Heart left ventricle (tissue), 16 donors: ENCODE measurements around the gene NDST1. TPM values are rescaled to one million over a fixed set of nuclear protein-coding genes. Genes with fewer than 3 reads are reported as not detected.

Source experiments
- ATAC-seq, 4 donors: fragments of 200-7000 bp; cut with Tn5 transposase; one replicate each; pipeline ENCODE4 v1.9.1; 2020 to 2022; ENCODE audit warnings: moderate library complexity in 4 of 4, mild to moderate bottlenecking in 3 of 4, moderate number of reproducible peaks in 1 of 4
- DNase-seq, 5 donors: peaks; one replicate each; pipeline ENCODE4 v3.0.0-alpha.2; 2020
- H3K27ac ChIP-seq, 12 donors: fragments of 200-600 bp; sonication (generic) in 4 of 12; one replicate each; pipeline versions ENCODE4 v1.5.0 to v1.8.0; 2016 to 2022; ENCODE audit warnings: mild to moderate bottlenecking in 2 of 12
- H3K27me3 ChIP-seq, 9 donors: fragments of 200-600 bp; sonication (generic) in 2 of 9; one replicate each; pipeline versions ENCODE4 v1.5.1 to v1.8.0; 2016 to 2022; ENCODE audit warnings: mild to moderate bottlenecking in 3 of 9
- H3K36me3 ChIP-seq, 9 donors: fragments of 200-600 bp; sonication (generic) in 2 of 9; one replicate each; pipeline versions ENCODE4 v1.5.0 to v1.8.0; 2018 to 2022; ENCODE audit warnings: mild to moderate bottlenecking in 2 of 9
- H3K4me1 ChIP-seq, 12 donors: fragments of 200-600 bp; sonication (generic) in 4 of 12; one replicate each; pipeline versions ENCODE4 v1.5.0 to v1.8.0; 2016 to 2022; ENCODE audit warnings: mild to moderate bottlenecking in 3 of 12
- H3K4me3 ChIP-seq, 12 donors: fragments of 200-600 bp; sonication (generic) in 4 of 12; one replicate each; pipeline versions ENCODE4 v1.5.0 to v1.8.0; 2017 to 2022; ENCODE audit warnings: mild to moderate bottlenecking in 9 of 12, moderate library complexity in 4 of 12
- H3K9me3 ChIP-seq, 12 donors: fragments of 200-600 bp; sonication (generic) in 4 of 12; one replicate each; pipeline versions ENCODE4 v1.5.0 to v1.8.0; 2016 to 2022; ENCODE audit warnings: mild to moderate bottlenecking in 1 of 12
- POLR2A ChIP-seq, 2 donors: fragments of 450-650 bp; IDR thresholded peaks; one replicate each; pipeline ENCODE4 v1.6.1; 2017; ENCODE audit warnings: antibody characterized with exemption in 2 of 2, mild to moderate bottlenecking in 2 of 2, moderate library complexity in 2 of 2
- WGBS, 4 donors: extraction: QIAGEN DNeasy Blood & Tissue Kit in 2 of 4; methylation state at CpG; one replicate each; pipeline versions ENCODE4 v1.1.5 to v1.1.7; 2013 to 2018; 5-methylcytosine and 5-hydroxymethylcytosine counted together
- intact Hi-C, 10 donors: fragments of 100-400 bp; cut with DNase I; formaldehyde crosslinking; loops; one replicate each; pipeline versions ENCODE4 v1.11.1 to v1.14.2; 2022
- polyA plus RNA-seq, 2 donors: library from polyadenylated mRNA; stranded (reverse); fragments of 200-250 nt; gene quantifications; one replicate each; pipeline ENCODE4 v1.2.3, GENCODE V29; 2013
- total RNA-seq, 9 donors: library from RNA; depleted of rRNA in 2 of 9; stranded (reverse); fragments of >200 nt in 2 of 9; fragmentation: NEBNext Ultra II Directional in 3 of 9; extraction: Animal tissue kit (Norgen Biotek cat#: 25700) in 3 of 9; gene quantifications; one replicate each; pipeline versions ENCODE4 v1.1.0 to v1.2.4, GENCODE V29; 2016 to 2023
- TF ChIP-seq, protein P1 (sequence below), 12 donors: fragments of 200-600 bp; sonication (generic) in 4 of 12; IDR thresholded peaks; one replicate each; pipeline versions ENCODE4 v1.5.0 to v1.8.0; 2018 to 2022; ENCODE audit warnings: antibody characterized with exemption in 12 of 12, mild to moderate bottlenecking in 5 of 12
- donor health status: ischemic (EF 13 %, LVEDD 7.1; RV severe dilation, severe dysfunction).
- donor health status: healthy with polysubstance abuse.
- donor health status: DM: no; HTN: yes; CAD: no.
- donor health status: DM: no; HTN: no; CAD: no.
- donor health status: ischemic (EF 25% LVEDD 6.9; RV normal size, moderate dysfunction).
- donor health status: ischemic (EF 25% LVEDD 5.7; RV mildly dilated, moderate dysfunction).
- donor health status: healthy.
- donor health status: DM: yes; HTN: yes; CAD: no.
- donor health status: ischemic (EF 35%, LVEDD 5.7; RV mildly dilated, moderate dysfunction).
- donor health status: nonischemic (EF 11% LVEDD 7.7; RV severe dilation, severe dysfunction).
- donor health status: DM: yes; HTN: yes; CAD: no.
- donor health status: PGD.
- donor health status: ischemic (EF 29% LVEDD 5.4; RV normal size, mild dysfunction).
- donor health status: nonischemic (EF 23%, LVEDD 6.1; RV moderate dilation, normal function).

Gene NDST1
- total and polyA plus RNA-seq, 11 donors, result 32.1 to 156 (median 68.5) TPM

DNA sequence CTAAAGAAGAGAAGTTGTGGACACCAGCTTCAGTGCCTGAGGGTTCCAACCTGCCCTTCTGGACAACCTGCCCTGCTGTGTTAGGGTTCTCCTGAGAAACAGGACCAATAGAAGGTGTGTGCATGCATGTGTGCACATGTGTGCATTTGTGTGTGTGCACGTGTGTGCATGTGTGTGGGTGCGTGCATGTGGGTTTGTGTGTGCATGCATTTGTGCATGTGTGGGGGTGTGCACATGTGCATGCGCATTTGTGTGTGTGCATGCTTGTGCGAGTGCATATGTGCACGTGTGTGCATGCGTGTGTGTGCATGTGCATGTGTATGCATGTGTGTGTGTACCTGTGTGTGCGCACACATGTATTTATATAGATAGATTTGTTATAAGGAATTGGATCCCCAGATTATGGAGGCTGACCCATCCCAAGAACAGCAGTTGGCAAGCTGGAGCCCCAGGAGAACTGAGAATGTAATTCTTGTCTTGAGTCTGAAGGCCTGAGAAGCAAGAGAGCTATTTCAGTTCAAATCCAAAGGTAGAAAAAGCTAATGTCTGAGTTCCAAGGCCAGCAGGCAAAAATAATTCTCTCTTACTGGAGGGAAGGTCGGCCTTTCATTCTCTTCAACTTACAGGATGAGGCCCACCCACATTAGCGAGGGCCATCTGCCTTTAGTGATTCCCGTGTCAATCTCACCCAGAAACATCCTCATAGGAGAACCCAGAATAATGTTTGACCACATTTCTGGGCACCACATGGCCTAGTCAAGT lies 69.6 kb downstream of the NDST1 start:
- no peak overlapping the region for H3K4me3 ChIP-seq
- H3K4me1 ChIP-seq, result peaks cover 0 to 11% (median 6%) of the 10 kb centered on the region in 12 donors
- DNase-seq (peak in 1 of 5 donors; percentile 31), ATAC-seq (no peak)
- no peaks in the 10 kb centered on the region for H3K9me3 ChIP-seq
- WGBS, 4 donors, result 93 to 95% (median 94%) methylated on average over 10 of the region's 10 CpGs
- no peak for TF ChIP-seq POLR2A (IDR thresholded peaks at IDR 0.05)
- TF ChIP-seq, protein P1, sequence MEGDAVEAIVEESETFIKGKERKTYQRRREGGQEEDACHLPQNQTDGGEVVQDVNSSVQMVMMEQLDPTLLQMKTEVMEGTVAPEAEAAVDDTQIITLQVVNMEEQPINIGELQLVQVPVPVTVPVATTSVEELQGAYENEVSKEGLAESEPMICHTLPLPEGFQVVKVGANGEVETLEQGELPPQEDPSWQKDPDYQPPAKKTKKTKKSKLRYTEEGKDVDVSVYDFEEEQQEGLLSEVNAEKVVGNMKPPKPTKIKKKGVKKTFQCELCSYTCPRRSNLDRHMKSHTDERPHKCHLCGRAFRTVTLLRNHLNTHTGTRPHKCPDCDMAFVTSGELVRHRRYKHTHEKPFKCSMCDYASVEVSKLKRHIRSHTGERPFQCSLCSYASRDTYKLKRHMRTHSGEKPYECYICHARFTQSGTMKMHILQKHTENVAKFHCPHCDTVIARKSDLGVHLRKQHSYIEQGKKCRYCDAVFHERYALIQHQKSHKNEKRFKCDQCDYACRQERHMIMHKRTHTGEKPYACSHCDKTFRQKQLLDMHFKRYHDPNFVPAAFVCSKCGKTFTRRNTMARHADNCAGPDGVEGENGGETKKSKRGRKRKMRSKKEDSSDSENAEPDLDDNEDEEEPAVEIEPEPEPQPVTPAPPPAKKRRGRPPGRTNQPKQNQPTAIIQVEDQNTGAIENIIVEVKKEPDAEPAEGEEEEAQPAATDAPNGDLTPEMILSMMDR (IDR thresholded peaks at IDR 0.05), result no peak
- H3K36me3 ChIP-seq, result no peaks in the 10 kb centered on the region
- intact Hi-C loops, result no loop called here
- no peak overlapping the region for H3K27ac ChIP-seq
- no peaks in the 10 kb centered on the region for H3K27me3 ChIP-seq

DNA sequence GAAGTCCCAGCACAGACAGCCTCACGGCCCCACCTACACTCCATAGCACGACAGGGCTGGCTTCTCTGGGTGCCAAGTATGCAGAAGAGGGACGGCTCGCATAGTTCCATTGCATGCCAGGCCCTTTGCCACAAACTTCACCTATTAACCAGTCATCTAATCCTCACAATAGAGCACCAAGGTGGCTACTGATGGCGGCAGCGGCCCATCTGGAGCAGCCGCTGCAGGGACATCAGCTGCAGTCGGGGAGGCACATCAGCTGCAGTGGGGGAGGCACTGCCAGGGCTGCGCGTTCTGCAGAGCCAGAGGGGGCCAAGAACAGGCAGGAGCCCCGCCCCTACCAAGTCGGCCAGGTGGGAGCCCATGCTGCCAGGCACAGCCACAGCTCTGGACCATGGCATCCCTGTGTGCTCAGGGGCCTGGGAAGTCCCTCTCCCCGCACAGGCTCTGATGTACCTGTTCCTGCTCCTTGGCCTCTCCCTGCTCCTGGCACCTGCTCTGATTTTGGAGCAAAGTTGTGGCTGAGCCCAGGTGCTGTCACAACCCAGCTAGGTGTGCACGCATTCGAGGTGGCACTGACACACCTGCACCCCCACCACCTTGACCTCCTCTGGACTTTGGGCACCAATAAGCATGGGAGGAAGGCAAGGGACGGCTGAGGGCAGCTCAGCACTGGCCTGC lies 71.0 kb downstream of the NDST1 start:
- TF ChIP-seq POLR2A (IDR thresholded peaks at IDR 0.05), result no peak
- TF ChIP-seq, protein P1 (IDR thresholded peaks at IDR 0.05), result no peak
- DNase-seq (peak in 1 of 5 donors; percentile 37), ATAC-seq (peak in 1 of 4 donors; percentile 23)
- no peaks in the 10 kb centered on the region for H3K9me3 ChIP-seq
- no peaks in the 10 kb centered on the region for H3K36me3 ChIP-seq
- H3K27ac ChIP-seq, result no peak overlapping the region
- H3K4me3 ChIP-seq, result no peak overlapping the region
- 74 to 86% (median 82%) methylated on average over 6 to 16 of the region's 16 CpGs for WGBS, 4 donors
- H3K27me3 ChIP-seq, result no peaks in the 10 kb centered on the region
- peaks cover 0 to 13% (median 7%) of the 10 kb centered on the region in 12 donors for H3K4me1 ChIP-seq
- intact Hi-C loops, result no loop called here

DNA sequence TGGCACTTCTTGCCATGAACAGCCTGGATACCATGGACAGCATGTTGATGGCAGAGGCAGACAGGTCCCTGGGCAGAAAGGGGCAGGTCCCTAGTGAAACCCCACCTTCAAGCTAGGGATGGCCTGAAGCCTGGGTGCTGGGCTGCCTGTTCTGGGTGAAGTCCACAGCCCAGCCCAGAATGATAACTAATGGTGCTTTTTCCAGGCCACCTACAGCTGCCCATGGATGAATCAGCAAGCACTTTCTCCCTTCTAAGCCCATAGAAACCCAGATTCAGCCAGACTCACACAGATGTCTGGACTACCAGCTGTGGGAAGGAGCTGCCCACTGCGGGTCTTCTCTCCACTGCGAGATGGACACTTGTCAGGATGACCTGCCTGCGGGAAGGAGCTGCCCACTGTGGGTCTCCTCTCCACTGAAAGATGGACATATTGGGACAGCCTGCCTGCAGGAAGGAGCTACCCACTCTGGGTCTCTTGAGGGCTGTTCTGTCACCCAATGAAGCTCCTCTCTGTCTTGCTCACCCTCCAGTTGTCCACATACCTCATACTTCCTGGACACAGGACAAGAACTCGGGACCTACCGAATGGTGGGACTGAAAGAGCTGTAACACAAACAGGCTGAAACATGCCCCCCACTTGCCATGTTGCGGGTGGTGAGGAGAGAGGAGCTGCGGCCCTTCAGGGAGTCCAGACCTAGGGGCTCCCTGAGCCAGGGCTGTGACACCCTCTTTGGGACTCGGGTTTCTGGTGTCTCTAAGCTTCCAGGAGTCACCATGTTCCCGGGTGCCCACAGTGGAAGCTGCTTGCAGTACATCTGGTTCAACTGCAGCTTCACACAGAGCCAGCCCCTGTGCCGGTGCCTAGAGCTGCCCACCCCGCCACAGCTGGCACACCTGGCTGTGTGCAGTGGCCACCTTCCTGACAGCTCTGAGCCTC lies 71.8 kb downstream of the NDST1 start:
- no peak overlapping the region for H3K27ac ChIP-seq
- no peaks in the 10 kb centered on the region for H3K9me3 ChIP-seq
- H3K4me3 ChIP-seq, result no peak overlapping the region
- intact Hi-C loops, result no loop called here
- H3K4me1 ChIP-seq, result peaks cover 0 to 13% (median 7%) of the 10 kb centered on the region in 12 donors
- no peaks in the 10 kb centered on the region for H3K36me3 ChIP-seq
- TF ChIP-seq, protein P1 (IDR thresholded peaks at IDR 0.05), result no peak
- no peak for TF ChIP-seq POLR2A (IDR thresholded peaks at IDR 0.05)
- ATAC-seq (peak in 1 of 4 donors; percentile 15), DNase-seq (peak in 1 of 5 donors; percentile 44)
- 90 to 98% (median 94%) methylated on average over 7 to 11 of the region's 11 CpGs for WGBS, 4 donors
- no peaks in the 10 kb centered on the region for H3K27me3 ChIP-seq
